ENCODE data around the gene INHBE. TPM values are rescaled to one million over a fixed set of nuclear protein-coding genes. Genes with fewer than 3 reads are reported as not detected.

INHBE gene
- total and polyA plus RNA-seq, 2 of the 8 experiments (the other 6 are each of a cell fraction or from before 2014, with no cell fraction given): 10.2 to 18.8 TPM

DNA sequence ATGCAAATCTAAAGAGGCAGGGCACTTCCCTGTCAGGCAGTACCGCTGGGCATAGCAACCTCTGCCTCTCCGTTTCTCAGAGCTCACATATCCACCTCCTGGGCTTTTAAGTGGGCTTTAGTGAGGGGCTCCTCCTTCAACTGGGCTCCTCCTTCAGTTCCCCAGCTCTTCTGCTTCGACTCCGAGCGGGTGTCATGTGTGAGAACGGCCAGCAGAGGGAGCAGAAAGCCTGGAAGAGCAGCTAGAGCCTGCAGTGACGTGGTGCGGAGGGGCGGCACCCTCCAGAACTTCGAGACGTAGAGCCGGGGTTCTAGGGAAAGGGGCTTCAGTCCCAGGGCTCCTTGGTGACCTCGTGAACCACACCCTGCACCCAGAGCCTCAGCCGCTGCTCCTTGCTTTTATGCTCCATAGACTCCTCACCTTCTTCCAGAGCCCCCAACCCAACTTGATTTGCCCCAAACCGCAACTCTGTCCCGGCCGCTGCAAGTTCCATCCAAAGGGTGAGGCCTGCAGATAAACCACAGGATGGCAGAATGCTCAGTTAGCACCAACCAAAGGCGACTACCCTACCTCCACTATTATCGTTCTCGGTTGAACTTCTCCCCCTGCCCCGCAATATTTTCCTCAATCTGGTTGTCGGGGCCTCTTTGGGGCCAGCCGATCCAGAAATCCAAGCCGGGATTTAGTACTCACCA is 4.1 kb downstream of the INHBE start (continued):
- TF ChIP-seq TEAD4 (IDR thresholded peaks at IDR 0.05; ENCODE audit: low read depth, low read length) (peak; percentile 3; the same call in 1 of the 2 replicates), SP4 (IDR thresholded peaks at IDR 0.05; ENCODE audit: low read length) (peak; percentile 77; the same call in 1 of the 2 replicates), ATF2 (IDR thresholded peaks at IDR 0.05; ENCODE audit: low read length) (peak; percentile 75; the same call in 1 of the 2 replicates), GTF2F1 (IDR thresholded peaks at IDR 0.05; ENCODE audit: borderline replicate concordance, low read depth, low read length) (no peak), SRF (IDR thresholded peaks at IDR 0.05; ENCODE audit: low read depth, low read length) (no peak), JUN (IDR thresholded peaks at IDR 0.05; ENCODE audit: low read depth, low read length) (0 out of 2 replicates have a peak, but pooled peaks have one; percentile 12), POU5F1 (IDR thresholded peaks at IDR 0.05; ENCODE audit: low read depth, low read length) (no peak), CREB1 (IDR thresholded peaks at IDR 0.05) (peak; percentile 91), CHD2 (IDR thresholded peaks at IDR 0.05; ENCODE audit: low read length) (no peak), POLR2AphosphoS5 (IDR thresholded peaks at IDR 0.05; ENCODE audit: low read depth, low read length) (peak; percentile 84), EP300 (IDR thresholded peaks at IDR 0.05; ENCODE audit: borderline replicate concordance in 1 of 2, low read depth in 2 of 2, low read length in 2 of 2) (peak in 1 of 2 experiments; percentile 14; a peak in 1 of 3 replicates), POLR2A (IDR thresholded peaks at IDR 0.05; ENCODE audit: control extremely low read depth in 1 of 2, low read depth in 2 of 2, low read length in 2 of 2) (peak in 1 of 2 experiments; percentile 87; a peak in 2 of 3 replicates), HDAC2 (IDR thresholded peaks at IDR 0.05; ENCODE audit: borderline replicate concordance in 1 of 2, low read depth in 2 of 2, low read length in 2 of 2) (no peak), TAF1 (IDR thresholded peaks at IDR 0.05; ENCODE audit: low read depth, low read length) (peak; percentile 61; the same call in 1 of the 2 replicates)
- TF ChIP-seq, protein P1, sequence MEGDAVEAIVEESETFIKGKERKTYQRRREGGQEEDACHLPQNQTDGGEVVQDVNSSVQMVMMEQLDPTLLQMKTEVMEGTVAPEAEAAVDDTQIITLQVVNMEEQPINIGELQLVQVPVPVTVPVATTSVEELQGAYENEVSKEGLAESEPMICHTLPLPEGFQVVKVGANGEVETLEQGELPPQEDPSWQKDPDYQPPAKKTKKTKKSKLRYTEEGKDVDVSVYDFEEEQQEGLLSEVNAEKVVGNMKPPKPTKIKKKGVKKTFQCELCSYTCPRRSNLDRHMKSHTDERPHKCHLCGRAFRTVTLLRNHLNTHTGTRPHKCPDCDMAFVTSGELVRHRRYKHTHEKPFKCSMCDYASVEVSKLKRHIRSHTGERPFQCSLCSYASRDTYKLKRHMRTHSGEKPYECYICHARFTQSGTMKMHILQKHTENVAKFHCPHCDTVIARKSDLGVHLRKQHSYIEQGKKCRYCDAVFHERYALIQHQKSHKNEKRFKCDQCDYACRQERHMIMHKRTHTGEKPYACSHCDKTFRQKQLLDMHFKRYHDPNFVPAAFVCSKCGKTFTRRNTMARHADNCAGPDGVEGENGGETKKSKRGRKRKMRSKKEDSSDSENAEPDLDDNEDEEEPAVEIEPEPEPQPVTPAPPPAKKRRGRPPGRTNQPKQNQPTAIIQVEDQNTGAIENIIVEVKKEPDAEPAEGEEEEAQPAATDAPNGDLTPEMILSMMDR (IDR thresholded peaks at IDR 0.05; ENCODE audit: control extremely low read depth in 1 of 3, insufficient read depth in 1 of 3, low read depth in 1 of 3, low read length in 3 of 3): peak in 2 of 3 experiments; percentile 92 to 95; a peak in 3 of 4 replicates
